ENCODE results near the gene FCRLA.
A peak's percentile ranks its signal among the peaks of the same experiment; 100 is the strongest.
"Not testable (repeated sequence)": the region's sequence is repeated elsewhere in the genome, so short reads cannot be mapped to it uniquely, and the experiment has no call there.

FCRLA gene

GRCh38 chr1:161706482-161707347, at the start of gene FCRLA:
TSS of gene FCRLA (plus strand) at chr1:161707229. CDS start at chr1:161707265, 36 bp downstream.
- peak; percentile 54 for DNase-seq (ENCODE audit: low spot score)

GRCh38 chr1:161658524-161658923, 48.5 kb upstream of the FCRLA start:
- DNase-seq (ENCODE audit: low spot score) = not testable (repeated sequence)

- not testable (repeated sequence) for DNase-seq (ENCODE audit: low spot score)
Measured at GRCh38 chr1:161661660-161662311, 45.2 kb upstream of the FCRLA start.

DNA sequence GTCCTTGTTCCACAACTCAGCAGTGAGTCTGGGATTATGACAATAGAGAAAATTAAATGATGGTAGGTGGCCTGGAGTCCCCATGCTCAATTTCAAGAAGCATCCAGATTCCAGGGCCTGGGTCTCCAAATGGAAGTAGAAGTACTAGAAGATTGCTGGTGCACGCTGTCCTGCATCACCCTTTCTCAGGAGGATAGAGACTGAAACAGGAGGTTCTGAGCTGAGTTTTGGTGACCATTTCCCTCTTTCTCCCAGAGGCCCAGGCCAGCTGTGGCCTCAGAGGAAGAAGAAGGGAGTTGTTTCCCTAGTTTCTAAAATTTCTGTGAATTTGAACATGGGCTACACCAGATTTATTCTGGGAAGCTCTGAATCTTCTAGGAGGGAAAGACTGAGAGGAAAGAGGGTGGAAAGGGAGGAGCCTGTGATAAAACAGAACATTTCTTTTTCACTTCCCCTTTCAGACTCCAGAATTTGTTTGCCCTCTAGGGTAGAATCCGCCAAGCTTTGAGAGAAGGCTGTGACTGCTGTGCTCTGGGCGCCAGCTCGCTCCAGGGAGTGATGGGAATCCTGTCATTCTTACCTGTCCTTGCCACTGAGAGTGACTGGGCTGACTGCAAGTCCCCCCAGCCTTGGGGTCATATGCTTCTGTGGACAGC, 44.2 kb upstream of the FCRLA start, which contains the start of gene FCGR2B:
Gene FCGR2B (plus strand): TSS at position 460 of the 656 bp plus-strand sequence. CDS start 99 bp downstream, at position 559.
- DNase-seq (ENCODE audit: low spot score) = not testable (repeated sequence)

DNA sequence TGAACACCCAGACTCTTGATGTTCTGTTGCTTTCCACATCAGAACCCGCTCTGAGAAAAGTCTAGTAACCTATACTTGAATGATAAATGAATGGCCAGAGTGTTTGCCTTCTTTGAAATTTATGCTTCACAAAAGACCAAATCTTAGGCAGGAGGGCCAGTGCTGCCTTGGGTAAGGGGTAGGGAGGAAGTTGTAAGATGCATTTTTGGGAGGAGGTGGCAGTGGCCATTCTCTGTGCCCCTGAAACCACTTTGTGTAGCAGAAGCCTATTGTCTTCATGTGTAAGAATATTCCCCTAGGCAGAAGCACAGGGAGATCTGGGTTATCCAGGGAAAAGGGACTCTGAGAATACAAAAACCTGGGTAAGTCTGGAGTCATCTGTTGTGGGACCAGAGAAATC, 43.5 kb upstream of the FCRLA start:
- DNase-seq (ENCODE audit: low spot score) = not testable (repeated sequence)

DNA sequence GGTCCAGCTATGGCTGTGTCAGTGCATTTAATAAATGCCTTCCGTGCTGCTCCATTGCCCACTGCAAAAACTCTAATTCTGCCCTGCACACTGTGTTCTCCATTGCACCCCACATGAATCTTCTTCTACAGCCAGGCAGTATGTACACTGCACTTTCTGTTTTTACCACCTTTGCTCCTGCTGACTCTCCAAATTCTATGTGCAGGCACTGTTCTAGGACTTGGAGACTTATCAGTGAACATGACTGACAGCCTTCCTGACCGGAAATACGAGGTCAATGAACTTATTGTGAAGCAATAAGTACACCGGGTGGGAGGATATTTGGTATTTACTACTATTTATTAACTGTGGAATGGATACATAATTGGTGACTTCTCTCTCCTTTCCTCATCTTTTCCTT, 42.3 kb upstream of the FCRLA start:
- not testable (repeated sequence) for DNase-seq (ENCODE audit: low spot score)

GRCh38 chr1:161671045-161672020, 35.7 kb upstream of the FCRLA start:
- not testable (repeated sequence) for DNase-seq (ENCODE audit: low spot score)

DNA sequence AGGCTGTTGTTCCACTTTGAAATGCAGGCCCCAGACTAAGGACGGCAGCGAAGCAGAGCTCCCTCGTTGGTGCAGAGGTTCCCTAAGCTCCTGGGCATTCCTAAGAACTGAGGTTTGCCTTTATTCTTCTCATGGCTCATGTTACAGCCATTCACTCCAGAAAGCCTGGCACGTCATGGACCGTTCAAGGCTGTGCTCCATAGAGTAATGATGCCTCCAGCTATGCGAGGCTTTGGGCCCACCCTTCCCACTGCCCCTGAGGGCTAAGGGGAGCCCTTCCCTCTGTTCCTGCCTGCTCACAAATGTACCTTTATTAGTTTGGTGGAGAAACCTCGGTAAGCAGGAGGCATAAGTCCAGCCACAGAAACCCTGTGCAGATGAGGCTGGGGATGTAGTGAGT, 33.6 kb upstream of the FCRLA start:
- DNase-seq (ENCODE audit: low spot score) = not testable (repeated sequence)

DNA sequence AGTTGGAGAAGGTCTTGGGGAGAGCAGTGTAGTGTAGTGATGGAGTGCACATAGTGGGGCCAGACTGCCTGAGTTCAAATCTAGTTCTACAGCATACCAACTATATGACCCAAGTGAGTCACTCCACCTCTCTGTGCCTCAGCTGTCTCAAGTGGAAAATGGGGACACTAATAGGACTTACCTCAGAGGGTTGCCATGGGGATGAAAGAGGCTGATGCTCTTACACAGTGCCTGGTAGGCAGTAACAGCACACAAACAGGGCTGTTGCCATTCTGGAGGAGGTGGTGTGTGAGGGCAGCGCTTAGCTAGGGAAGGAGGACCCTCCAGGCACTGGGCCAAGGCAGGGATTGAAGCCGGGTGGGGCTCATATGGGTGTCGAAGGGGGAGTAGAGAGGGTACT, 32.6 kb upstream of the FCRLA start:
- DNase-seq (ENCODE audit: low spot score) = not testable (repeated sequence)

GRCh38 chr1:161674908-161675307, 32.1 kb upstream of the FCRLA start:
- not testable (repeated sequence) for DNase-seq (ENCODE audit: low spot score)

- DNase-seq (ENCODE audit: low spot score) = no peak
Measured at GRCh38 chr1:161676441-161676840, 30.6 kb upstream of the FCRLA start.

GRCh38 chr1:161676958-161677689, 29.9 kb upstream of the FCRLA start:
- DNase-seq (ENCODE audit: low spot score) = no peak

DNA sequence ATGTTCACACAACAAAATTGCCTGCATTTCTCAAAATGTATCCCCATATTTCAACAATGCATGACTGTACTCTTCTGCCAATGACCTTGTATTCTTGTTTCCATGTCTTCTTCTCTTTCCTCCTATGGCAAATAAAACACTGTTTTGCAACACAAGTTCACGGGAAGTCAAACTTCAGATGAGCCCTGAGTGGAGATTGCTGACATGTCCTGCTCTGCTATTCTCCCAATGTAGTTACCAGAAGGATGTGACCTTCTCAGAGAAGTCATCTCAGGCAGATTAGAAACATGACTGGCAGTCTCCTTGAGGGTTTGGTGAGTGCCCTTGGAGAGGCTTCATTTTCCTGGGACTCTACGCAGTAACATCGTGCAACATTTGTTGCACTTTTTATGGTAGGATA, 28.5 kb upstream of the FCRLA start:
- no peak for DNase-seq (ENCODE audit: low spot score)

DNA sequence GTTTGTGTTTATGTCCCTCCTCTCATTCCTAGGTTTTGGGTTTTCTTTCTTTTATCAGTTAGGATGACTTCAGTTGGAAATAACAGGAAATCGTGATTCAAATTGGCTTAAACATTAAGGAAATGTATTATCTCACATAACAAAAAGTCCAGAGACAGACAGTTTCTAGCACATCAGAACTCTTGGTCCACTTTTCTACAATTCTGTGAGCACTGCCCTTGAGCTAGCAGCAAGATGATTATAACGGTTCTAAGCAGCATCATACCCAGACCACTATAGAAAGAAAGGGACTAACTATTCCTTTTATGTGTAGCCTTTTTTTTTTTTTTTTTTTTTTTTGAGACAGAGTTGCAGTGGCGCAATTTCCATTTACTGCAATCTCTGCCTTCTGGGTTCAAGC, 25.1 kb upstream of the FCRLA start:
- no peak for DNase-seq (ENCODE audit: low spot score)

GRCh38 chr1:161688946-161689345, 18.1 kb upstream of the FCRLA start:
- DNase-seq (ENCODE audit: low spot score) = no peak

- DNase-seq (ENCODE audit: low spot score) = no peak
Measured at GRCh38 chr1:161691846-161692245, 15.2 kb upstream of the FCRLA start.

- not testable (repeated sequence) for DNase-seq (ENCODE audit: low spot score)
Measured at GRCh38 chr1:161693020-161693712, 13.9 kb upstream of the FCRLA start.

GRCh38 chr1:161698302-161698701, 8.7 kb upstream of the FCRLA start:
- not testable (repeated sequence) for DNase-seq (ENCODE audit: low spot score)

DNA sequence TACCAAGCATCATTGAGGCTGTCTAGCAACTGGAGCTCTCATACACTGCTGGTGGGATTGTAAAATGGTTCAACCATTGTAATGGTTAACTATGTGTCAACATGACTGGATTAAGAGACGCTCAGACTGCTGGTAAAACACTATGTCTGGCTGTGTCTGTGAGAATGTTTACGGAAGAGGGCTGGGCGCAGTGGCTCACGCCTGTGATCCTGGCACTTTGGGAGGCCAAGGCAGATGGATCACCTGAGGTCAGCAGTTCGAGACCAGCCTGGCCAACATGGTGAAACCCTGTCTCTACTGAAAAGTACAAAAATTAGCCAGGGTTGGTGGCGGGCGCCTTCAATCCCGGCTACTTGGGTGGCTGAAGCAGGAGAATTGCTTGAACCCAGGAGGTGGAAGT, 4.8 kb upstream of the FCRLA start:
- no peak for DNase-seq (ENCODE audit: low spot score)

- DNase-seq (ENCODE audit: low spot score) = no peak
Measured at GRCh38 chr1:161705537-161705936, 1.5 kb upstream of the FCRLA start.

Measured in AG08396 (cell line).